ENCODE data around the gene VSTM4.

The VSTM4 gene

DNA sequence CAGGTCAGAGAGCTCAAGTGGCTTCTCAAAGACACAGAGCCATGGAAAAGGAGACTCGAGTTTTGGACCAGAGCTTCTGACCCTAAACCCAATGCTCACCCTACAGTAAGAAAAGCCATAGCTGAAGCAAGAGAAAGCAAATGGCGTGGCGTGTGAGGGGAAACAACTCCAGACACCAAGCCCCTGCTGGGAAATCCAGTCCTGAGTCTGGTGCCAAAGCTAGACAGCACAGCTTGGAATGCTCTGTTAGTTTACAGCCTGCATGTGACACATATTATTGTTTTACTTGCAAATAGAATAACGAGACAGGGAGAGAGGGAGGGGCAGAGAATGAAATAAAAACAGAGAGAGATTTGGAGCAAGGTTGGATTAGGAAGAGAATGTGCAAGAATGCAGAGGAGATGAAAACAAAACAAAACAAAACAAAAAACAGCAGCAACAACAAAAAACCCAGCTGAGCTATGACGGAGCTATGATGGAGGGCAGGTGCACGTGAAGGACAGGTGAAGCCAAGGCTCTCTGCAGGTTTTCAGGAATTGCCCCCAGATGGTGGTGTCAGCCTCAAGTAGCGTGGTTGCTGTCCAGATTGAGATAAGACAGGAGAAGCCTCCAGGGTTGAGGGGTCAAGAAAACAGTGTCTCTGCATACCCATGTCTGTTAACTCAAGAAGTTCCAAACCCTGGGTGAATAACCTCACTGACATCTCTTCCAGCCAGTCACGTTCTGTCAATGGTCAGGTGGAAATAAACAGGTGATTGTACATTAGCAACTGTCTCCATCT, 105.9 kb downstream of the VSTM4 start:
- no peak for FAIRE-seq
- TF ChIP-seq POLR2A (IDR thresholded peaks at IDR 0.05; ENCODE audit: low read depth, low read length), result no peak
- no peak for DNase-seq (ENCODE audit: insufficient read length, low spot score)

GRCh38 chr10:49008505-49009198, 106.7 kb downstream of the VSTM4 start:
- FAIRE-seq (no peak), DNase-seq (ENCODE audit: insufficient read length, low spot score) (no peak)
- TF ChIP-seq POLR2A (IDR thresholded peaks at IDR 0.05; ENCODE audit: low read depth, low read length), result no peak

DNA sequence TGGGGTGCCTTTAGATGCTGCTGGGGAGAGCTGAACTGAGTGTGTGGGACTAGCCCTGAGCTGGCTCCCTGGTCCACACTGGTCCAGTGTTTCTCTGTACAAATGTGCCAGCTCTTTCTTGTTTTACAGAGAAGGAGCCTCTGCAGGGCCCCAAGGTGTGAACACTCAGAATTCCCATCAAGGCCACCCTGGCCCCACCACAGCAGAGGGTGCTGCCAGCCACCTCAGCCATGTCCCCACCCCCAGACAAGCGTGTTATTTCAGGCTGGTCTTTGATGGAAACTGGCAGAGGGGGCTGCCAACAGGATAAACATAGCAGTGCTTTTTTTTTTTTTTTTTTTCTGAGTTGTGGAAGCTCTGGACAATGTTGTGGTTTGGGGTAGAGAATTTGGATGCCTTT, 107.2 kb downstream of the VSTM4 start:
- DNase-seq (ENCODE audit: insufficient read length, low spot score), result no peak
- no peak for TF ChIP-seq POLR2A (IDR thresholded peaks at IDR 0.05; ENCODE audit: low read depth, low read length)
- FAIRE-seq, result no peak

- DNase-seq (ENCODE audit: insufficient read length, low spot score) (no peak), FAIRE-seq (no peak)
- no peak for TF ChIP-seq POLR2A (IDR thresholded peaks at IDR 0.05; ENCODE audit: low read depth, low read length)
Observed at GRCh38 chr10:49007129-49007528, 108.2 kb downstream of the VSTM4 start.

DNA sequence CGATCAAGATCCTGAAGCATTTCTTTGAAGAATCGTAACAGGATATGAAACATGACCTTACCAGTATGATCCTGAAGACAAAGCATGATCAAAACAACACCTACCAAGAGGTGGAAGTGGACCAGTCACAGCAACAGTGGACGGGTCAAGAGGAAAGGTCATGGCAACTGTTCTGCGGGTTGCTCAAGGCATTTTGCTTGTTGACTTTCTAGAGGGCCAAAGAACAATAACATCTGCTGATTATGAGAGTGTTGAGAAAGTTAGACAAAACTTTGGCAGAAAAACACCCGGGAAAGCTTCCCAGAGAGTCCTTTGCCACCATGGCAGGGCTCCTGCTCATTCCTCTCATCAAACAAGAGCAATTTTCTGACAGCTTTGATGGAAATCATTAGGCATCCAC, 110.1 kb downstream of the VSTM4 start:
- FAIRE-seq, result no peak
- no peak for TF ChIP-seq POLR2A (IDR thresholded peaks at IDR 0.05; ENCODE audit: low read depth, low read length)
- DNase-seq (ENCODE audit: insufficient read length, low spot score), result no peak

GRCh38 chr10:49001870-49002672, 113.3 kb downstream of the VSTM4 start:
- no peak for TF ChIP-seq POLR2A (IDR thresholded peaks at IDR 0.05; ENCODE audit: low read depth, low read length)
- FAIRE-seq (no peak), DNase-seq (ENCODE audit: insufficient read length, low spot score) (no peak)

DNA sequence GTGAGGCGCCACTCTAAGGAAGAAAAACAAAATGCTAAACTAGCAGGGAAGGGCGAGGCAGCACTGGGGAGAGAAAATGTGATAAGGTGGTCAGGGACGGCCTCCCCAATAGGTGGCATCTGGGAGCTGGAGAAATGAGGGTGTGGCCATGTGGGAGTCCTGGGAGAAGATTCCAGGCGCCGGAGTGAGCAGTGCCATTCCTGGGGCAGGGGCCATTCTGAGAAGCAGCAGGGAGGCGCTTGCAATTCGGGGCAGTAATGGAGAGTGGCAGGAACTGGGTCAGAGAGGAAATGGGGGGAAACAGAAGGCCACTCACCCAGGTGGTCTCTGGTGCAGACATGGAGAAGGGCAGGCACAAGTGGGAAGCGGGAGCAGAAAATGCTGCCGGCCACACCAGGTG, 113.9 kb downstream of the VSTM4 start:
- DNase-seq (ENCODE audit: insufficient read length, low spot score) (no peak), FAIRE-seq (no peak)
- no peak for TF ChIP-seq POLR2A (IDR thresholded peaks at IDR 0.05; ENCODE audit: low read depth, low read length)

DNA sequence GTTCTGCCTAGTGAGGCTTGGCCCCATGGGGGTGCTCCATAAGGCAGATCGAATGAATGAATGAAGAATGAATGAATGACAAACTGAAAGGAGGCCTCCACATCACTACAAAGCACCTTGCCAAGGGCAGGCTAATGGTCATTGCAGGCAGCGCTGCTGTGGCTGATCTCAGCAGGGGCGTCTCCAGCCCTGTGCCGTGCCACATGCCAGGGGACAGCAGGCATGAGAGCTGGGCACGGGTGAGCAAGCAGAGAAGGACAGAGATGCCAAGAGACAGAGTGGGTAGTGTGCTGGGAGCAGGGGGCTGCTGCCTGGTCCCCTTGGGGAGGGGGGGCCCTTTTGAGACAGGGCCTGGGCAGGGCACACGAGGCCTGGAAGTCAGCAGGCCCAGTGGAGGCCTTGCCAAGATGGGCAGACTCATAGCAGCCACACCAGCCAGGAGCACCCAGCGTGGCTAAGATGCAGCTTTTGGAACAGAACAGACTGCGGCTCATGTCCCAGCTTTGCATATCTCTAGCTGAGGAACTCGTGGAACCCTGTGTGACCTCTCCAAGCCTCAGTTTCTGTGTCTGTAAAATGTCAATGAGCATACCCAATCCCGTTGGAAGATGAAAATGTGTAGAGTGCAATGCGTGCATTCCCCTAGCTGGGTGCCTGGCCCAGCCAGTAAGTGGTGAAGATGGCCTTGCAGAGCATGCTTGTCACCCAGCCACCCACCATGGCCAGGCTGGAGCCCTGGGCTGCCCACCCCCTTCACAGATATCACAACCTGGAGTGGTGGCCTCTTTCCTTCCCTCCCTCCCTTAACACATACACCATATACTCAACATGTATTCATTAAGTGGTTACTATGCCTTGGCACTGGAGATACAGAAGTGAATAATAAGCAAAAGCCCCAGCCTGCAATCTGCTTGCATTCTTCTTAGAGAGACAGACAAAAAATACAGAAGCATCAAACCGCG, 114.6 kb downstream of the VSTM4 start:
- no peak for TF ChIP-seq POLR2A (IDR thresholded peaks at IDR 0.05; ENCODE audit: low read depth, low read length)
- DNase-seq (ENCODE audit: insufficient read length, low spot score), result no peak
- no peak for FAIRE-seq

DNA sequence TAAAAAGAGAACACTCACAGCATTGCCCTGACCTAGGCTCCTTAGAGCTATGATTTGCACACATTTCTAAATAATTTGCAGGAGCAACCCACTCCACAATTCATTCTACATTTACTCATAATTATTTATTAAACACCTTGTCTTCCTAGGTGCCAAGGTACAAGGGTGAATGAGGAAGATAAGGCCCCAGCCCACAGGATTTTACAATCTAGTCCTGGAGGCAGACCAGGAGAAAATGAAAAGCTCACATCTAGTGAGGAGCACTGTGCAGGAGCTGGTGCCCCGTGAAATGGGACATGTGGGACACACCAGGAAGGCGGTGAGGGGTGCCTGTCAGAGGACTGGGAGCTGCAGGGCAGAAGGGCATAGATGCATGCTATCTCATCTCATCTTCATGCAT, 116.0 kb downstream of the VSTM4 start:
- FAIRE-seq (no peak), DNase-seq (ENCODE audit: insufficient read length, low spot score) (no peak)
- TF ChIP-seq POLR2A (IDR thresholded peaks at IDR 0.05; ENCODE audit: low read depth, low read length), result no peak

GRCh38 chr10:48996329-48996728, 119.0 kb downstream of the VSTM4 start:
- DNase-seq (ENCODE audit: insufficient read length, low spot score), result no peak
- no peak for FAIRE-seq
- TF ChIP-seq POLR2A (IDR thresholded peaks at IDR 0.05; ENCODE audit: low read depth, low read length), result no peak

DNA sequence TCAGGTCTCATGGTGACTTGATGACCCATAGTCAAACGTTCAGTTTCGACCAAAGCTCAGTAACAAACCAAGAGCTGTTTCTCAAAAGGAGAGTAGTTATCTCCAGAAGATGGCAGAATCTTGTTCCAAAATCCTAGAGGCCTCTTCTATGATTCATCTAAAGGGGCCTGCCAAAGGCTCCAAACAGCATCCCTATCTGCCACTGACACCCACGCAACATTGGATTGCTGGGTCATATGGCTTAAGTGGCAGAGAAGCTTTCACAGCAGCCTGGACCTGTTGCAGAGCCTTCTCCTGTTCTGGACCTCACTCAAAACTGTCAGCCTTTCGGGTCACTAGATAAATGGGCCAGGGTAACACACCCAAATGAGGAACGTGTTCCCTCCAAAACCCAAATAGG, 121.7 kb downstream of the VSTM4 start:
- DNase-seq (ENCODE audit: insufficient read length, low spot score) (no peak), FAIRE-seq (no peak)
- TF ChIP-seq POLR2A (IDR thresholded peaks at IDR 0.05; ENCODE audit: low read depth, low read length), result no peak

GRCh38 chr10:48990226-48990625, 125.1 kb downstream of the VSTM4 start:
- no peak for FAIRE-seq
- TF ChIP-seq POLR2A (IDR thresholded peaks at IDR 0.05; ENCODE audit: low read depth, low read length), result no peak
- no peak for DNase-seq (ENCODE audit: insufficient read length, low spot score)

GRCh38 chr10:48985621-48986158, 129.6 kb downstream of the VSTM4 start:
- no peak for TF ChIP-seq POLR2A (IDR thresholded peaks at IDR 0.05; ENCODE audit: low read depth, low read length)
- DNase-seq (ENCODE audit: insufficient read length, low spot score) (no peak), FAIRE-seq (no peak)

All from H54 (cell line).